D721Med (cell line): ENCODE measurements around the gene SCIN.

Experiments
- DNase-seq: peaks from one replicate; pipeline ENCODE4 v3.0.0; 2011; ENCODE audit warnings: low spot score; ENCODE audit not compliant: insufficient read length
- FAIRE-seq: peaks from 2 replicates; lab custom pipeline; 2011; peaks lifted over from hg19 to GRCh38; lab: Jason Lieb, UNC
- TF ChIP-seq, protein P1 (sequence below): IDR thresholded peaks from 2 replicates; pipeline ENCODE4 v1.5.1; 2012; ENCODE audit warnings: mild to moderate bottlenecking, control low read depth; ENCODE audit not compliant: insufficient read depth; ENCODE audit errors: missing control alignments

SCIN gene

DNA sequence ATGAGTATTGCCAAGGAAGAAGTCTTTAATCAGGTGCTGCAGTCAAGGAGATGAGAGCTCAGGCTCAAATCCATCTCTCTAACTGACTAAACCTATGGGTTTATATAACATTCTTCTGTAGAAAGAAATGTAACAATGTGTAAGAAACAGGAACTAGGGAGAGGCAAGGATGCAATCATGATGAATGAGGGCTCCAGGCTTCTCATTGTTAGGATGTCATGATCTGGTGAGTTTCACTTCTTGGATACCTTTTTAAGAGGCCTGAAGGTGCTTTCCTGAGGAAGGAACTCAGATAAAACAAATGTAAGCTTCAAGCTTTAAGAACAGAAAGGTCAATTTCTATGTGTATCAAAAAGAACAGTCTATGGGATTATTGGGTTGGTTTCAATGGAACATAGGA lies 30.8 kb upstream of the SCIN start:
- no peak for FAIRE-seq
- no peak for DNase-seq
- TF ChIP-seq, protein P1, sequence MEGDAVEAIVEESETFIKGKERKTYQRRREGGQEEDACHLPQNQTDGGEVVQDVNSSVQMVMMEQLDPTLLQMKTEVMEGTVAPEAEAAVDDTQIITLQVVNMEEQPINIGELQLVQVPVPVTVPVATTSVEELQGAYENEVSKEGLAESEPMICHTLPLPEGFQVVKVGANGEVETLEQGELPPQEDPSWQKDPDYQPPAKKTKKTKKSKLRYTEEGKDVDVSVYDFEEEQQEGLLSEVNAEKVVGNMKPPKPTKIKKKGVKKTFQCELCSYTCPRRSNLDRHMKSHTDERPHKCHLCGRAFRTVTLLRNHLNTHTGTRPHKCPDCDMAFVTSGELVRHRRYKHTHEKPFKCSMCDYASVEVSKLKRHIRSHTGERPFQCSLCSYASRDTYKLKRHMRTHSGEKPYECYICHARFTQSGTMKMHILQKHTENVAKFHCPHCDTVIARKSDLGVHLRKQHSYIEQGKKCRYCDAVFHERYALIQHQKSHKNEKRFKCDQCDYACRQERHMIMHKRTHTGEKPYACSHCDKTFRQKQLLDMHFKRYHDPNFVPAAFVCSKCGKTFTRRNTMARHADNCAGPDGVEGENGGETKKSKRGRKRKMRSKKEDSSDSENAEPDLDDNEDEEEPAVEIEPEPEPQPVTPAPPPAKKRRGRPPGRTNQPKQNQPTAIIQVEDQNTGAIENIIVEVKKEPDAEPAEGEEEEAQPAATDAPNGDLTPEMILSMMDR = no peak

DNA sequence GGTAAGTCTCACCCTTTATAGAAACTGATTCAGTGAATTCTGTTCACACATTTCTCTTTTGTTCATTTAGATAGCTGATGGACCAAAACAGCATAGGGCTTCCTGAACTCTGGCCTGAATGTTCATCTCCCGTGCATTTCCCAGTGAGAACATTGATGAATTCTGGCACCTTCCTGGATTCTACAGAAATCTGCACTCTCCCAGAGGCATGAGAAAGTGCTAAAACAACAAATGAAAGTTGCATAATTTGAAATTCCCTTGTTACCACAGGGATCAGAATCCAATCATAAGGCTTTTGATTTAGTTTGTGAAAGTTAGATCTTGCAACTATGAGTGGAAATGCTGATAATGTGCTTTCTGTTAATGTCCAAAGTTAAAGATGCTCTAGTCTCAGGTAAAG lies 29.7 kb upstream of the SCIN start:
- FAIRE-seq (peak; percentile 60), DNase-seq (no peak)
- TF ChIP-seq, protein P1 = no peak

DNA sequence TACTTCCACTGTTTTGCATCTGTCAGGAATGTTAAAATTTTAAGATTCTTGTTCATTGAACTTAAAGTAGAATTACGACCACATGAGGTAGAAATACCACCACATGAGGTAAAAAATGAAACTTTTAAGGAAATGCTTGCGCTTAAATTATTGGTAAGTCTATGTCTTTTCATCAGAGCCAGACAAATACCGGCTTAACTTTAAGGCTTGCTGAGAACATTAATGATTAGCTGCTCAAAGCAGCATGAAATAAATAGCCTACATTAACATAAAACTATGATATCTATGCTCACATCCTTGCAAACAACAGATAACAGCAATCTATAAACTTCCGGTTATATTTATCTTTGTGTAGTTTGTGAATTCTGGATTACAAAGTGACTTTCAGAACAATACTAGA lies 26.9 kb upstream of the SCIN start:
- FAIRE-seq (no peak), DNase-seq (no peak)
- TF ChIP-seq, protein P1 = no peak

DNA sequence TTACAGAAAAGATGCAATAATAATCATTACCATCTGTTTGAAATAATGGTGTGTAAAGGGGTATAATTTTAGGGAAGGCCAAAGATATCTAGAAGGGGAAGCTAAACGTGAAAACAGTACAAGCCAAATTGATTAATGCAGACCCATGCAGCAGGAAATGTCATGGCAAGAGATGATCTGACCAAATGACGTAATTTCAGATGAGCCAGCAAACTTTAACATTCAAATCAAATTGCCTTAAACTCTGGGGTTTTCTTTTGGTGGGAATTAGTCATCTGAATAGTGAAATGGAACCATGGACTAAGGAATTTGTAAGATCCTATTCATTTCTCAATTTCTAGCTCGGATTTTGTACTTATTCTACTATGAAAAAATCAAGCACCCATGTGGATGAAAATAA lies 21.4 kb upstream of the SCIN start:
- TF ChIP-seq, protein P1 = no peak
- no peak for DNase-seq
- FAIRE-seq = no peak

DNA sequence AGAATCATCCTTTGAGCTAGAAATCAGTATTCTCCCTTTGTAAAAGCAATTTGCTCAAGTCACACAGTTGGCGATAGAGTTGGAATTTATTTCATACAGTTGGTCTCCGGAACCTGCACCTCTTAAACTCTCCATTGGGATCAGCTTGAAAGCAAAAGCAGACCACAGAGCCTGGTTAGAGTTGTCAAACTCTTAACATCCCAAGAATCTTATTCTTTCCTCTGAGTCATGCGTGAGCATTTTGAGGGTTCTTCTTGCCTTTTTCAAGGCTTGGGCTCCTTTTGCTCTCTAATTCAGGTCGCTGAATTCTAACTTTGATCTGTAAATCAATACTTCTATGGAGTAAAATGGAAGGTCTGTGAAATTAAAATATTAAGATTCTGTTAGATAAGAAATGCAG lies 19.6 kb upstream of the SCIN start:
- TF ChIP-seq, protein P1 = no peak
- DNase-seq = no peak
- no peak for FAIRE-seq

DNA sequence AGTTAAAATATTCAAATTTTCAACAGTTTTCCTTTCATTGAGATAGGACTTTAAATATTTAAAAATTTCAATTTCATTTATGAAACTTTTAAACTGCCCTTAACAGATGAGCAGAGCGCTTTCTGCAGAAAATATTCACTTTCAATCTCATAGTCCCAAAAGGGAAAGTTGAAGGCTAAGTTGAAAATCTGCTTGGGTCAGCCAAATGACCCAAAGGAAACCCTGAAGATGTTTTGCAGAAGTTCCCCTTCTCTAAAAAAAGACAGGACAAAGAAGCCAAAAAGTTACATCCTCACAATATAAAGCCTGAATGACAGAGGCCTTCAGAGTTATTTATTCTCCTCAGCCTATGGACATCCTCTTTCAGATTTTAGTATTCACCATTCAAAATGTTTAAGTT lies 17.6 kb upstream of the SCIN start:
- FAIRE-seq = no peak
- DNase-seq = no peak
- TF ChIP-seq, protein P1 = no peak

DNA sequence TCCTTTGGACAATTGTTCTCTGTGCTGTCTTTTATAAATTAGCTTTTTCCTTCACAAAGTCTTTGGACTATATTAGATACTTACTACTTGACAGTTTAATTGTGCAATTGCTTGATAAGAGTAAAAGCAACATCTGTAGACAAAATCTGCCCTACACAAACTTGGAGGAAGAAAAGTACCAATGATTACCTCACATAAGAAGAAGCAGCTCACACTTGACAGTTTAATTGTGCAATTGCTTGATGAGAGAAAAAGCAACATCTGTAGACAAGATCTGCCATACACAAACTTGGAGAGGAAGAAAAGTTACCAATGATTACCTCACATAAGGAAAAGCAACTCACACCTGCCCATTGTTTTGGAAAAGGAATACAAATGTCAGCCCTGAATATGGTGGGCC lies 17.1 kb upstream of the SCIN start:
- FAIRE-seq = no peak
- no peak for DNase-seq
- TF ChIP-seq, protein P1 = no peak
